NCI-H1048 (cell line): ENCODE results near the gene HNRNPAB.
"Not testable (repeated sequence)": the region's sequence is repeated elsewhere in the genome, so short reads cannot be mapped to it uniquely, and the experiment has no call there.

Experiments used
- DNase-seq: peaks from one replicate; lab custom pipeline; 2025; lab: John Stamatoyannopoulos, UW

Gene HNRNPAB

GRCh38 chr5:178230879-178231538 is 26.7 kb downstream of the HNRNPAB start:
- no peak for DNase-seq

GRCh38 chr5:178231539-178232123 is 27.3 kb downstream of the HNRNPAB start:
- no peak for DNase-seq

GRCh38 chr5:178232124-178232919 is 28.0 kb downstream of the HNRNPAB start, which contains the start of gene PHYKPL:
PHYKPL (minus strand) TSS chr5:178232802; CDS start chr5:178232550, 252 bp downstream.
- DNase-seq, result peak; percentile 32

- no peak for DNase-seq
These were observed 28.6 kb downstream of the HNRNPAB start for GRCh38 chr5:178232920-178233429.

- DNase-seq, result no peak
These were observed 29.9 kb downstream of the HNRNPAB start for GRCh38 chr5:178234121-178234749.

- peak; percentile 52 for DNase-seq
These were observed 30.6 kb downstream of the HNRNPAB start for GRCh38 chr5:178234750-178235587.

GRCh38 chr5:178235588-178235974 is 31.2 kb downstream of the HNRNPAB start:
- DNase-seq, result no peak

GRCh38 chr5:178236126-178236525 is 31.8 kb downstream of the HNRNPAB start:
- no peak for DNase-seq

- DNase-seq, result no peak
These were observed 32.3 kb downstream of the HNRNPAB start for GRCh38 chr5:178236679-178237078.

- no peak for DNase-seq
These were observed 33.3 kb downstream of the HNRNPAB start for GRCh38 chr5:178237431-178238312.

- DNase-seq, result no peak
These were observed 33.9 kb downstream of the HNRNPAB start for GRCh38 chr5:178238313-178238635.

GRCh38 chr5:178238711-178239592 is 34.6 kb downstream of the HNRNPAB start:
- DNase-seq, result no peak

GRCh38 chr5:178239626-178240301 is 35.4 kb downstream of the HNRNPAB start:
- DNase-seq, result not testable (repeated sequence)

- no peak for DNase-seq
These were observed 36.0 kb downstream of the HNRNPAB start for GRCh38 chr5:178240341-178240741.

GRCh38 chr5:178240766-178241165 is 36.4 kb downstream of the HNRNPAB start:
- DNase-seq, result no peak

GRCh38 chr5:178241231-178241663 is 36.9 kb downstream of the HNRNPAB start:
- DNase-seq, result no peak

- DNase-seq, result no peak
These were observed 37.4 kb downstream of the HNRNPAB start for GRCh38 chr5:178241688-178242231.

GRCh38 chr5:178242416-178242815 is 38.1 kb downstream of the HNRNPAB start:
- no peak for DNase-seq

GRCh38 chr5:178244576-178244975 is 40.2 kb downstream of the HNRNPAB start:
- DNase-seq, result no peak
